ENCODE measurements around the gene THEM5.
"Not testable (repeated sequence)": the region's sequence is repeated elsewhere in the genome, so short reads cannot be mapped to it uniquely, and the experiment has no call there.

Gene THEM5

DNA sequence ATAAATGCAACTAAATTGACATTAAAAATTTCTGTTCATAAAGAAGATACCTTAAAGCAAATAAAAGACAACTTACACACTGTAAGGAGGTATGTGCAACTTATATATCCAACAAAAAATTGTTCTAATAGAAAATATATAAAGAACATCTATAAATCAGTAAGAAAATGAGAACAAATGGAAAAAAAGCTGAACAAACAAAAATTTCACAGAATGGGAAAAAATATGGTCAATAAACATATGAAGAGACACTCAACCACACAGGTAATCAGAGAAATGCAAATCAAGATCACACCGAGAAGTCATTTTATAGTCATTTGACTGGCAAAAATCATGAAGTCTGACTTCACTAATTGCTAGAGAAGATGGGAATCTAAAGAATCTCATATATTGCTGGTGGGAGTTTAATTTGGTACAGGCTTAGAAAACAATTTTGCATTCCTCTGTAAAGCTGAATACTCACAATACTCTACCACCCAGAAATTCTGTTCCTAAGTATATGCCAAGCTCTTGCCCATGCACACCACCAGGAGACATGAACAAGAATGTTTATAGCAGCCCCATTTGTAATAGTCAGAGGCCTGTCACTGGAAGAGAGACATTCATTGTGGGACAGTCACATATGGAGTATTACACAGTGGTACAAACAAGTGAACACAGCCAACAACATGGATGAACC lies 22.0 kb upstream of the THEM5 start:
- Histone ChIP-seq H3K36me3 (ENCODE audit: control insufficient read depth, insufficient read depth, low read length) (no peaks in the 10 kb centered on the region), H3K9ac (no peak overlapping the region), H2AFZ (no peak overlapping the region), H3K27me3 (ENCODE audit: control insufficient read depth, insufficient read depth, low read length) (no peaks in the 10 kb centered on the region), H3K4me3 (ENCODE audit: low read depth, low read length) (no peak overlapping the region), H3K9me3 (ENCODE audit: control insufficient read depth, low read length) (no peaks in the 10 kb centered on the region), H3K27ac (no peak overlapping the region), H3K4me1 (peaks cover 5% of the 10 kb centered on the region), H3K4me2 (ENCODE audit: low read length) (no peak overlapping the region), H3K79me2 (no peaks in the 10 kb centered on the region)
- TF ChIP-seq, protein P1, sequence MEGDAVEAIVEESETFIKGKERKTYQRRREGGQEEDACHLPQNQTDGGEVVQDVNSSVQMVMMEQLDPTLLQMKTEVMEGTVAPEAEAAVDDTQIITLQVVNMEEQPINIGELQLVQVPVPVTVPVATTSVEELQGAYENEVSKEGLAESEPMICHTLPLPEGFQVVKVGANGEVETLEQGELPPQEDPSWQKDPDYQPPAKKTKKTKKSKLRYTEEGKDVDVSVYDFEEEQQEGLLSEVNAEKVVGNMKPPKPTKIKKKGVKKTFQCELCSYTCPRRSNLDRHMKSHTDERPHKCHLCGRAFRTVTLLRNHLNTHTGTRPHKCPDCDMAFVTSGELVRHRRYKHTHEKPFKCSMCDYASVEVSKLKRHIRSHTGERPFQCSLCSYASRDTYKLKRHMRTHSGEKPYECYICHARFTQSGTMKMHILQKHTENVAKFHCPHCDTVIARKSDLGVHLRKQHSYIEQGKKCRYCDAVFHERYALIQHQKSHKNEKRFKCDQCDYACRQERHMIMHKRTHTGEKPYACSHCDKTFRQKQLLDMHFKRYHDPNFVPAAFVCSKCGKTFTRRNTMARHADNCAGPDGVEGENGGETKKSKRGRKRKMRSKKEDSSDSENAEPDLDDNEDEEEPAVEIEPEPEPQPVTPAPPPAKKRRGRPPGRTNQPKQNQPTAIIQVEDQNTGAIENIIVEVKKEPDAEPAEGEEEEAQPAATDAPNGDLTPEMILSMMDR (IDR thresholded peaks at IDR 0.05): no peak

DNA sequence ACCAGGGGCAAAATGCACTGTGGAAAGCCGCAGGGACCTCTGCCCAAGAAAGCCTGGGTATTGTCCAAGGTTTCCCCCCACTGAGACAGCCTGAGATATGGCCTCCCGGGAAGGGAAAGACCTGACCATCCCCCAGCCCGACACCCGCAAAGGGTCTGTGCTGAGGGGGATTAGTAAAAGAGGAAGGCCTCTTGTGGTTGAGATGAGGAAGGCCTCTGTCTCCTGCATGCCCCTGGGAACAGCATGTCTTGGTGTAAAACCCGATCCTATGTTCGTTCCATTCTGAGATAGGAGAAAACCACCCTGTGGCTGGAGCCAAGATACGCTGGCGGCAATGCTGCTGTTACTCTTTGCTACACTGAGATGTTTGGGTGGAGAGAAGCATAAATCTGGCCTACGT lies 19.3 kb upstream of the THEM5 start:
- not testable (repeated sequence) for H3K4me3 ChIP-seq (ENCODE audit: low read depth, low read length); H3K4me2 ChIP-seq (ENCODE audit: low read length); H3K9ac ChIP-seq; H3K36me3 ChIP-seq (ENCODE audit: control insufficient read depth, insufficient read depth, low read length); H2AFZ ChIP-seq; H3K79me2 ChIP-seq; H3K9me3 ChIP-seq (ENCODE audit: control insufficient read depth, low read length); H3K27me3 ChIP-seq (ENCODE audit: control insufficient read depth, insufficient read depth, low read length); H3K27ac ChIP-seq; H3K4me1 ChIP-seq

DNA sequence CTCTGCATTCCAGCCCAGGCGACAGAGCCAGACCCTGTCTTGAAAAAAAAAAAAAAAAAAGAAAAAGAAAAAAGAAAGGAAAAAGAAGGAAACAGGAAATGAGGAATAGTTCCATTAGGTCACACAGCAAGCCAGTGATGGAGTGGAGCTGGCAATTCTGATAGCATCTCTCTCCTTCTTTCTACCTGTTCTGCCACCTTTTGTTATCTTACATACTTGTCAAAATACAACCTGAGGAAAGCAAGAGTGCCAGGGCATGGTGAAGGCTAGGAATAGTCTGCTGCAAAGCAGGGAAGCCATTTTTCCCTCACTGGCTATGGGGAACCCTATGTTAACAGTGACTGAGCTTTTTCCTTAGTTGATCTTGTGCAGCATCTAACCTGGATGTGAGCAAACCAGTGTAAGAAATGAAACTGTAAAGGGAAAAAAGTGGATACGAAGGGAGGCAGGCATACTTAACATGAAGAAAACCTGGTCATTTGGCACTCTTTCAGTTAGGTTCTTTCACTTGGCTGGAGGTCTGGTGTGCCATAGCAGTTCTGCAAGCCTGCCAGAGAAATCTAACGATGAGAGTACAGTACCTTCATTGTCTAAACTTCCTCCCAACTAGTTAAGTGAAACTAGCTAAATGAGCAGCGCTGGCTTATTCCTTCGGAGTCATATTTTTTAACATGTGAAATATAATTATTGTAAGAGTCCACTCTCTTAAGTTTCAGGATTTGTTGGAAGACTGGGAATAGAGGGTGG lies 17.9 kb upstream of the THEM5 start:
- Histone ChIP-seq H3K79me2 (no peaks in the 10 kb centered on the region), H3K27ac (no peak overlapping the region), H3K9me3 (ENCODE audit: control insufficient read depth, low read length) (no peaks in the 10 kb centered on the region), H2AFZ (no peak overlapping the region), H3K4me1 (peaks cover 5% of the 10 kb centered on the region), H3K4me2 (ENCODE audit: low read length) (peak overlapping the region; percentile 31), H3K4me3 (ENCODE audit: low read depth, low read length) (no peak overlapping the region), H3K9ac (no peak overlapping the region), H3K36me3 (ENCODE audit: control insufficient read depth, insufficient read depth, low read length) (no peaks in the 10 kb centered on the region), H3K27me3 (ENCODE audit: control insufficient read depth, insufficient read depth, low read length) (no peaks in the 10 kb centered on the region)
- TF ChIP-seq, protein P1 (IDR thresholded peaks at IDR 0.05): no peak

DNA sequence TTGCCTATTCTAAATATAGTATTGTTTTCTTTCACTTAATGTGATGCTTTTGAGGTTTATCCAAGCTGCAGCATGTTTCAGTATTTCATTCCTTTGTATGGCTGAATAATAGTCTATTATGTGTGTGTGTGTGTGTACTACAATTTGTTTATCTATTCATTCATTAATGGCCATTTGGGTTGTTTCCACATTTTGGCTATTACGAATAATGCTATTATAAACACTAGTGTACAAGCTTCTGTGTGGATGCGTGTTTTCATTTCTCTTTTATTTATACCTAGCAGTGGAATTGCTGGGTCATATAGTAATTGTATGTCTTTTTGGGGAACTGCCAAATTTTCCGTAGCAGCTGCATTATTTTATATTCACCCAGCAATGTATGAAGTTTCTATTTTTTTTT lies 15.0 kb upstream of the THEM5 start:
- Histone ChIP-seq H3K4me1 (peaks cover 5% of the 10 kb centered on the region), H3K4me3 (ENCODE audit: low read depth, low read length) (no peak overlapping the region), H3K9ac (no peak overlapping the region), H3K27me3 (ENCODE audit: control insufficient read depth, insufficient read depth, low read length) (no peaks in the 10 kb centered on the region), H3K36me3 (ENCODE audit: control insufficient read depth, insufficient read depth, low read length) (no peaks in the 10 kb centered on the region), H3K27ac (no peak overlapping the region), H2AFZ (no peak overlapping the region), H3K79me2 (no peaks in the 10 kb centered on the region), H3K4me2 (ENCODE audit: low read length) (no peak overlapping the region), H3K9me3 (ENCODE audit: control insufficient read depth, low read length) (no peaks in the 10 kb centered on the region)
- TF ChIP-seq, protein P1 (IDR thresholded peaks at IDR 0.05): no peak

DNA sequence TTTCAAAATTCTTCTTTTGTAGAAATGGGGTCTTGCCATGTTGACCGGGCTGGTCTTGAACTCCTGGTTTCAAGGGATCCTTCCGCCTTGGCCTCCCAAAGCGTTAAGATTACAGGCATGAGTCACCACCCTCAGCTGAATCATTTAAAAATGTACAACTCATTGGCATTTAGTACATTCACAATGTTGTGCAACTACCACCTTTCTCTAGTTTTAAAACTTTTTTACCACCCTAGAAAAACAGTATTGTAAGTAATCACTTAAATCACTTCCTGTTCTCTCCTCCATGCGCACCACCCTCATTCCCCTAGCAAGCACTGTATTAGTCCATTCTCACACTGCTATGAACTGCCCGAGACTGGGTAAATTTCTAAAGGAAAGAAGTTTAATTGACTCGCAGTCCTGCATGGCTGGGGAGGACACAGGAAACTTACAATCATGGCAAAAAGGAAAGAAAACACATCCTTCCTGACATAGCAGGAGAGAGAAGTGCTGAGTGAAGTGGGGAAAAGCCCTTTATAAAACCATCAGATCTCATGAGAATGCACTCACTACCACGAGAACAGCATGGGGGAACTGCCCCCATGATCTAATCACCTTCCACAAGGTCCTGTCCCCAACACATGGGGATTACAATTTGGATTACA lies 14.4 kb upstream of the THEM5 start:
- Histone ChIP-seq H3K4me1 (peaks cover 5% of the 10 kb centered on the region), H3K9ac (no peak overlapping the region), H3K27ac (no peak overlapping the region), H3K4me3 (ENCODE audit: low read depth, low read length) (no peak overlapping the region), H3K79me2 (no peaks in the 10 kb centered on the region), H3K27me3 (ENCODE audit: control insufficient read depth, insufficient read depth, low read length) (no peaks in the 10 kb centered on the region), H3K9me3 (ENCODE audit: control insufficient read depth, low read length) (no peaks in the 10 kb centered on the region), H3K4me2 (ENCODE audit: low read length) (no peak overlapping the region), H2AFZ (no peak overlapping the region), H3K36me3 (ENCODE audit: control insufficient read depth, insufficient read depth, low read length) (no peaks in the 10 kb centered on the region)
- TF ChIP-seq, protein P1 (IDR thresholded peaks at IDR 0.05): no peak
